Measurements from ENCODE around the gene L1CAM. TPM values are rescaled to one million over a fixed set of nuclear protein-coding genes. Genes with fewer than 3 reads are reported as not detected.

Gene L1CAM
- total RNA-seq, 1 donor from 2014 or later, result 12.6 TPM

DNA sequence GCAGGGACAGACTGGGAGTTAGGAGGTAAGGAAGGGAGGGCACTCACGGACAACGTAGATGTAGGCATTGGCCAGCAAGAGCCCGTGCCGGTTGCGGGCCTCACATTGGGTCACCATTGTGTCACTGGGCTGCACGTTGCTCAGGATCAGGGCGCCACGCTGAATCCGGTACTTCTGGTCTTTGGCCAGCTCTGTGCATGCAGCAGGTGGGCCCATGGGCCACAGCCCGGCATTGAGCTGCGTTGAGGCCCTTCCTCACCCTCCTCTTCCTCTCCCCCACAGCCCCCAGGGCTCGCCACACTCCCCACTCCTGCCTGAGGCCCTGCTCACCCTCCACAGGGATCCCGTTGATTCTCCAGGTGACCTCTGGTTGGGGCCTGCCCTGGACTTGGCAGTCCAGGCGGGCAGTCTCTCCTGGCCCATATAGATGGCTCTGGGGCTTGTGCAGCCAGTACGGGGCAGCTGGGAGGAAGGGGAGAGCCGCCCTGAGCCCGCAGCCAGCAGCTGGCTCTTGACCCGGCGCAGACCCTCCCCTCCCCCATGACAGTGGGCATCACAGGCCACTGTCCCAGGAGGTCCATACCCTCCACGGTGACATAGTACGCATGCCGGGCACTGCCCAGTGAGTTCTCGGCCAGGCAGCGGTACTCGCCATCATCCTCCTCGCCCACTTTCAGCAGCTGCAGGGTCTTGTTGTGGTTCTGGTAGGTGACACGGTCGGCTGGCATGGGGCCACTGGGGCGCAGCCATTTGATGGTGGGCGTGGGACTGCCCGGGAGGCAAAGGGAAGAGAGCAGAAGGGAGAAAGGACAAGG lies 16.3 kb downstream of the L1CAM start:
- H3K27me3 Mint-ChIP-seq, result peaks cover 7% of the 10 kb centered on the region
- H3K9me3 Mint-ChIP-seq, result no peaks in the 10 kb centered on the region
- no peak overlapping the region for H3K27ac Mint-ChIP-seq
- no peaks in the 10 kb centered on the region for H3K4me1 Mint-ChIP-seq (ENCODE audit: unreplicated experiment)
- TF ChIP-seq, protein P1, sequence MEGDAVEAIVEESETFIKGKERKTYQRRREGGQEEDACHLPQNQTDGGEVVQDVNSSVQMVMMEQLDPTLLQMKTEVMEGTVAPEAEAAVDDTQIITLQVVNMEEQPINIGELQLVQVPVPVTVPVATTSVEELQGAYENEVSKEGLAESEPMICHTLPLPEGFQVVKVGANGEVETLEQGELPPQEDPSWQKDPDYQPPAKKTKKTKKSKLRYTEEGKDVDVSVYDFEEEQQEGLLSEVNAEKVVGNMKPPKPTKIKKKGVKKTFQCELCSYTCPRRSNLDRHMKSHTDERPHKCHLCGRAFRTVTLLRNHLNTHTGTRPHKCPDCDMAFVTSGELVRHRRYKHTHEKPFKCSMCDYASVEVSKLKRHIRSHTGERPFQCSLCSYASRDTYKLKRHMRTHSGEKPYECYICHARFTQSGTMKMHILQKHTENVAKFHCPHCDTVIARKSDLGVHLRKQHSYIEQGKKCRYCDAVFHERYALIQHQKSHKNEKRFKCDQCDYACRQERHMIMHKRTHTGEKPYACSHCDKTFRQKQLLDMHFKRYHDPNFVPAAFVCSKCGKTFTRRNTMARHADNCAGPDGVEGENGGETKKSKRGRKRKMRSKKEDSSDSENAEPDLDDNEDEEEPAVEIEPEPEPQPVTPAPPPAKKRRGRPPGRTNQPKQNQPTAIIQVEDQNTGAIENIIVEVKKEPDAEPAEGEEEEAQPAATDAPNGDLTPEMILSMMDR (conservative IDR thresholded peaks at IDR 0.05), result no peak
- H3K36me3 Mint-ChIP-seq, result no peaks in the 10 kb centered on the region
- DNase-seq (ENCODE audit: extremely low spot score, unreplicated experiment), result no peak
- H3K4me3 Mint-ChIP-seq, result no peak overlapping the region

- H3K27me3 Mint-ChIP-seq, result peaks cover 6% of the 10 kb centered on the region
- H3K27ac Mint-ChIP-seq, result no peak overlapping the region
- no peaks in the 10 kb centered on the region for H3K9me3 Mint-ChIP-seq
Observed at GRCh38 chrX:153868576-153869472, 17.1 kb downstream of the L1CAM start.

DNA sequence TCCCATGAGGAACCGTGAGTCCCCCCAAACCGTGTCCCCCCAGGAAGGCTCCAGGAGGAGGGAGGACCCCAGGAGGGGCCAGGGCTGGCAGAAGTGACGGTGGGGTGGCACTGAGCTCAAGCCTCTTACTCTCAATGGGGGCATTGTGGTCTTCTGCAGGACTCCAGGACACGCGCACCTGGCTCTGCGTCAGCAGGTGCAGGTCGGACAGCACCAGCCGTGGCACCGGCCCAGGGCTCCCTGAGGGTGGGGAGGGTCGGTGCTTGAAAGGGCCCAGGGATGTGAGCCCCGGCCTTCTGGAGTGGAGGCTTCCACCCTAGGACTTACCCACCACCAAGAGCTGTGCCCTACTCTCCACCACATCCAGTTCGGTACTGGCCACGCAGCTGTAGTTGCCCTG lies 18.3 kb downstream of the L1CAM start:
- H3K27me3 Mint-ChIP-seq, result peaks cover 4% of the 10 kb centered on the region

More at GRCh38 chrX:153868576-153869472, 17.1 kb downstream of the L1CAM start:
- Mint-ChIP-seq H3K4me1 (ENCODE audit: unreplicated experiment) (no peaks in the 10 kb centered on the region), H3K4me3 (no peak overlapping the region), H3K36me3 (no peaks in the 10 kb centered on the region)
- TF ChIP-seq, protein P1 (conservative IDR thresholded peaks at IDR 0.05), result no peak
- DNase-seq (ENCODE audit: extremely low spot score, unreplicated experiment), result no peak

GRCh38 chrX:153867139-153867538 lies 18.8 kb downstream of the L1CAM start:
- no peaks in the 10 kb centered on the region for H3K36me3 Mint-ChIP-seq
- H3K4me1 Mint-ChIP-seq (ENCODE audit: unreplicated experiment), result no peaks in the 10 kb centered on the region
- no peaks in the 10 kb centered on the region for H3K27me3 Mint-ChIP-seq
- no peak for DNase-seq (ENCODE audit: extremely low spot score, unreplicated experiment)
- no peaks in the 10 kb centered on the region for H3K9me3 Mint-ChIP-seq
- no peak overlapping the region for H3K4me3 Mint-ChIP-seq
- H3K27ac Mint-ChIP-seq, result no peak overlapping the region
- TF ChIP-seq, protein P1 (conservative IDR thresholded peaks at IDR 0.05), result no peak

More for the DNA sequence above, 18.3 kb downstream of the L1CAM start:
- TF ChIP-seq, protein P1 (conservative IDR thresholded peaks at IDR 0.05), result no peak
- H3K4me3 Mint-ChIP-seq, result no peak overlapping the region
- no peaks in the 10 kb centered on the region for H3K36me3 Mint-ChIP-seq
- H3K9me3 Mint-ChIP-seq, result no peaks in the 10 kb centered on the region
- no peaks in the 10 kb centered on the region for H3K4me1 Mint-ChIP-seq (ENCODE audit: unreplicated experiment)
- DNase-seq (ENCODE audit: extremely low spot score, unreplicated experiment), result no peak
- no peak overlapping the region for H3K27ac Mint-ChIP-seq

- Mint-ChIP-seq H3K36me3 (no peaks in the 10 kb centered on the region), H3K9me3 (no peaks in the 10 kb centered on the region), H3K27me3 (no peaks in the 10 kb centered on the region)
Observed at GRCh38 chrX:153866302-153867019, 19.5 kb downstream of the L1CAM start.

More at GRCh38 chrX:153866302-153867019, 19.5 kb downstream of the L1CAM start:
- no peak overlapping the region for H3K4me3 Mint-ChIP-seq
- DNase-seq (ENCODE audit: extremely low spot score, unreplicated experiment), result no peak
- no peaks in the 10 kb centered on the region for H3K4me1 Mint-ChIP-seq (ENCODE audit: unreplicated experiment)
- H3K27ac Mint-ChIP-seq, result no peak overlapping the region
- TF ChIP-seq, protein P1 (conservative IDR thresholded peaks at IDR 0.05), result no peak
